K562 (cell line): ENCODE results near the gene KCNC3. TPM values are rescaled to one million over a fixed set of nuclear protein-coding genes. Genes with fewer than 3 reads are reported as not detected.

Experiments
- ATAC-seq: fragments of 200-7000 bp; cut with Tn5 transposase; 3 replicates; pipeline ENCODE4 v1.9.1; 2020; ENCODE audit warnings: moderate library complexity
- BruUV-seq: library from RNA; stranded (reverse); fragments of 400-500 nt; replicated peaks from 2 replicates; lab custom pipeline; 2021; lab: Mats Ljungman, UMichigan
- CTCF ChIA-PET: fragments of 300-600 bp; formaldehyde crosslinking; extraction: SDS; loops from one replicate; lab custom pipeline; 2021; ENCODE audit warnings: low intra/inter-chr PET ratio; lab: Yijun Ruan, JAX
- POLR2A ChIA-PET: fragments of 300-600, 350-650 bp; sonication (Branson Sonifier 250); formaldehyde crosslinking; extraction: SDS; loops from one replicate; lab custom pipeline; 2021; ENCODE audit warnings: antibody characterized with exemption, inconsistent platforms; lab: Yijun Ruan, JAX
- DNase-seq, 4 experiments: peaks; one replicate each; pipeline versions ENCODE4 v3.0.0 to v3.0.0-alpha.2; 2011 to 2018; ENCODE audit warnings: low spot score in 3 of 4, mixed read lengths in 3 of 4; ENCODE audit errors: extremely low read depth in 1 of 4
- FAIRE-seq: peaks from 2 replicates; lab custom pipeline; 2011; peaks lifted over from hg19 to GRCh38; lab: Jason Lieb, UNC
- H2AFZ ChIP-seq: 2 replicates; pipeline ENCODE4 v1.6.0; 2011; ENCODE audit warnings: low read depth, low read length, control low read depth, inconsistent platforms
- H3K27ac ChIP-seq: fragments of 200-600 bp; 3 replicates; pipeline ENCODE4 v1.8.0; 2011; ENCODE audit warnings: low read depth, mild to moderate bottlenecking, control low read depth, inconsistent platforms, low read length, moderate library complexity, mixed read lengths; ENCODE audit errors: extremely low read depth
- H3K27me3 ChIP-seq, 2 experiments: fragments of 300-600 bp in 1 of 2; 2 replicates in 1 of 2; 3 replicates in 1 of 2; pipeline versions ENCODE4 v1.6.0 to v1.8.0; 2011; ENCODE audit warnings: inconsistent platforms in 2 of 2, low read length in 2 of 2, mild to moderate bottlenecking in 1 of 2, mixed read lengths in 1 of 2, moderate library complexity in 1 of 2; ENCODE audit not compliant: control insufficient read depth in 2 of 2, insufficient read depth in 2 of 2
- H3K36me3 ChIP-seq: fragments of 300-600 bp; 3 replicates; pipeline ENCODE4 v1.8.0; 2011; ENCODE audit warnings: mild to moderate bottlenecking, low read length, inconsistent platforms; ENCODE audit not compliant: control insufficient read depth, insufficient read depth
- H3K4me1 ChIP-seq, 2 experiments: fragments of 200-600 bp in 1 of 2; replicated peaks in 1 of 2; 2 replicates in 1 of 2; 3 replicates in 1 of 2; pipeline versions ENCODE4 v1.5.1 to v1.8.0; 2011; ENCODE audit warnings: inconsistent platforms in 2 of 2, low read length in 2 of 2, mild to moderate bottlenecking in 1 of 2, mixed read lengths in 1 of 2, moderate library complexity in 1 of 2; ENCODE audit not compliant: control insufficient read depth in 2 of 2, insufficient read depth in 2 of 2
- H3K4me2 ChIP-seq: 2 replicates; pipeline ENCODE4 v1.6.1; 2011; ENCODE audit warnings: low read length, control low read depth, inconsistent platforms, mixed read lengths; ENCODE audit not compliant: insufficient read depth
- H3K4me3 ChIP-seq: fragments of 200-600 bp; sonication (generic), shearing (Covaris generic); 2 replicates; pipeline ENCODE4 v1.5.1; 2016; ENCODE audit warnings: control low read depth, inconsistent platforms
- H3K79me2 ChIP-seq: fragments of 200-600 bp; 3 replicates; pipeline ENCODE4 v1.8.0; 2011; ENCODE audit warnings: low read length, inconsistent platforms; ENCODE audit not compliant: control insufficient read depth, insufficient read depth
- H3K9ac ChIP-seq, 2 experiments: 2 replicates each; pipeline versions ENCODE4 v1.6.0 to v1.6.1; 2011; ENCODE audit warnings: low read depth in 2 of 2, low read length in 2 of 2, control low read depth in 1 of 2, inconsistent platforms in 1 of 2, mild to moderate bottlenecking in 1 of 2, mixed read lengths in 1 of 2; ENCODE audit not compliant: insufficient read depth in 1 of 2
- H3K9me1 ChIP-seq: one replicate; pipeline ENCODE4 v1.6.0; 2011; ENCODE audit warnings: inconsistent platforms, mild to moderate bottlenecking, low read length, moderate library complexity; ENCODE audit not compliant: control insufficient read depth, insufficient read depth
- H3K9me3 ChIP-seq: replicated peaks from 2 replicates; pipeline ENCODE4 v1.5.1; 2011; ENCODE audit warnings: low read depth, low read length, inconsistent platforms; ENCODE audit not compliant: control insufficient read depth, insufficient read depth
- H4K20me1 ChIP-seq: replicated peaks from 2 replicates; pipeline ENCODE4 v1.6.1; 2011; ENCODE audit warnings: low read length, inconsistent platforms, mixed read lengths; ENCODE audit not compliant: control insufficient read depth, insufficient read depth
- ARID1B ChIP-seq: fragments of 450-650 bp; IDR thresholded peaks from 2 replicates; pipeline ENCODE4 v1.6.1; 2016; ENCODE audit warnings: antibody characterized with exemption, mild to moderate bottlenecking, inconsistent platforms
- ATF6 ChIP-seq: sonication (generic); formaldehyde crosslinking; IDR thresholded peaks from 2 replicates; pipeline ENCODE4 v1.4.0; 2020; ENCODE audit warnings: mild to moderate bottlenecking, missing genetic modification reagents
- BRD9 ChIP-seq: fragments of 450-650 bp; IDR thresholded peaks from 2 replicates; pipeline ENCODE4 v1.6.1; 2018; ENCODE audit warnings: low read depth; ENCODE audit not compliant: partially characterized antibody
- C11orf30 ChIP-seq: fragments of 450-650 bp; IDR thresholded peaks from 2 replicates; pipeline ENCODE4 v1.6.1; 2016; ENCODE audit warnings: low read depth, mild to moderate bottlenecking
- EP400 ChIP-seq: fragments of 450-650 bp; IDR thresholded peaks from 2 replicates; pipeline ENCODE4 v1.6.1; 2017; ENCODE audit warnings: antibody characterized with exemption, mild to moderate bottlenecking, moderate library complexity
- ESRRA ChIP-seq: fragments of 450-650 bp; IDR thresholded peaks from 2 replicates; pipeline ENCODE4 v1.6.1; 2014; ENCODE audit warnings: low read depth, mild to moderate bottlenecking, moderate library complexity, borderline replicate concordance
- FOXJ3 ChIP-seq: sonication (generic); formaldehyde crosslinking; IDR thresholded peaks from 2 replicates; pipeline ENCODE4 v1.4.0; 2020; ENCODE audit warnings: mild to moderate bottlenecking, missing genetic modification reagents
- KAT7 ChIP-seq: sonication (generic); formaldehyde crosslinking; IDR thresholded peaks from 2 replicates; pipeline ENCODE4 v1.8.0; 2022; ENCODE audit warnings: missing genetic modification reagents, mild to moderate bottlenecking, borderline replicate concordance
- NFIX ChIP-seq: fragments of 250-450 bp; sonication (Bioruptor Pico); IDR thresholded peaks from 2 replicates; pipeline ENCODE4 v1.4.0; 2020; ENCODE audit warnings: low read depth, mild to moderate bottlenecking, moderate library complexity
- NFYB ChIP-seq: IDR thresholded peaks from 2 replicates; pipeline ENCODE4 v1.6.1; 2011; ENCODE audit warnings: mild to moderate bottlenecking, moderate library complexity; ENCODE audit not compliant: insufficient read length; ENCODE audit errors: extremely low read depth
- PURB ChIP-seq: sonication (generic); formaldehyde crosslinking; IDR thresholded peaks from 2 replicates; pipeline ENCODE4 v1.9.0; 2021; ENCODE audit warnings: low read depth, mild to moderate bottlenecking, missing genetic modification reagents
- RBFOX2 ChIP-seq: fragments of 200-400 bp; formaldehyde crosslinking; IDR thresholded peaks from 2 replicates; pipeline ENCODE4 v1.6.1; 2017; ENCODE audit warnings: low read depth, mild to moderate bottlenecking, low read length, moderate library complexity
- RFX1 ChIP-seq: fragments of 450-650 bp; IDR thresholded peaks from 2 replicates; pipeline ENCODE4 v1.6.1; 2016; ENCODE audit warnings: mild to moderate bottlenecking, moderate library complexity
- SMARCB1 ChIP-seq: IDR thresholded peaks from 2 replicates; pipeline ENCODE4 v1.6.1; 2011; ENCODE audit warnings: improper control_type of control experiment, low read depth; ENCODE audit not compliant: insufficient read length
- TRIM25 ChIP-seq: fragments of 450-650 bp; IDR thresholded peaks from 2 replicates; pipeline ENCODE4 v1.7.0; 2016; ENCODE audit warnings: borderline replicate concordance
- ZBTB34 ChIP-seq: fragments of 250-450 bp; sonication (Bioruptor Pico); IDR thresholded peaks from 2 replicates; pipeline ENCODE4 v1.8.0; 2021; ENCODE audit warnings: mild to moderate bottlenecking, moderate library complexity
- ZFX ChIP-seq: sonication (generic); formaldehyde crosslinking; IDR thresholded peaks from 2 replicates; pipeline ENCODE4 v1.8.0; 2022; ENCODE audit warnings: mild to moderate bottlenecking, missing genetic modification reagents, moderate library complexity
- ZNF354B ChIP-seq: fragments of 250-450 bp; sonication (Bioruptor Pico); IDR thresholded peaks from 2 replicates; pipeline ENCODE4 v1.4.0; 2020
- WGBS: fragments of 100-300 bp; shearing (Covaris generic); methylation state at CpG from one replicate; pipeline ENCODE4 v1.1.6; 2016; ENCODE audit warnings: low coverage, mixed read lengths; ENCODE audit not compliant: insufficient coverage; ENCODE audit errors: missing lambda C conversion rate; 5-methylcytosine and 5-hydroxymethylcytosine counted together
- in situ Hi-C: fragments of 300-500 bp; cut with MboI; formaldehyde crosslinking; loops from 4 replicates; pipeline ENCODE4 v1.15.0; 2018; ENCODE audit warnings: inconsistent platforms, mixed read lengths
- intact Hi-C: fragments of 100-400 bp; cut with micrococcal nuclease; formaldehyde crosslinking; loops from 2 replicates; pipeline ENCODE4 v1.14.2; 2022
- polyA plus RNA-seq, 8 experiments: library from polyadenylated mRNA; depleted of rRNA in 4 of 8; stranded (reverse) in 5 of 8; unstranded in 3 of 8; fragments of >200 nt; fragmentation: Nextera tagmentation in 2 of 8; fragmentation: Illumina TruSeq in 1 of 8; extraction: Ambion mirVana in 2 of 8; extraction: Trizol in 1 of 8; gene quantifications; 2 replicates each; pipeline versions ENCODE4 v1.2.1 to v1.2.3, GENCODE V29; 2011 to 2014; ENCODE audit warnings: inconsistent platforms in 1 of 8, missing spikeins in 1 of 8
- total RNA-seq, 7 experiments: library from RNA; depleted of rRNA in 6 of 7; stranded (reverse); fragments of >200 nt in 6 of 7; fragmentation: Illumina TruSeq in 2 of 7; extraction: Trizol in 2 of 7; gene quantifications; 2 replicates each; pipeline versions ENCODE4 v1.2.1 to v1.2.3, GENCODE V29; 2011 to 2021; ENCODE audit warnings: low replicate concordance in 1 of 7

The KCNC3 gene
- total and polyA plus RNA-seq, 9 of the 15 experiments (the other 6 are each of a cell fraction or from before 2014, with no cell fraction given) = 0.03 to 26.2 (median 2.0) TPM

- Histone ChIP-seq H3K9me3 (no peaks in the 10 kb centered on the region), H3K9ac (peak overlapping the region; percentile 27 to 35; a peak in 1 of 4 replicates), H3K9me1 (peaks cover 5% of the 10 kb centered on the region), H3K27ac (peak overlapping the region; percentile 65), H3K4me2 (peak overlapping the region; percentile 94), H3K4me3 (no peak overlapping the region), H2AFZ (peak overlapping the region; percentile 61; the same call in 1 of the 2 replicates), H3K4me1 (peaks cover 51 to 58% of the 10 kb centered on the region in 2 experiments), H3K27me3 (no peaks in the 10 kb centered on the region), H4K20me1 (no peaks in the 10 kb centered on the region), H3K79me2 (peaks cover 28% of the 10 kb centered on the region), H3K36me3 (no peaks in the 10 kb centered on the region; the same call in 2 of the 3 replicates)
- BruUV-seq = no TSS peak
- CTCF ChIA-PET = no interaction called here
- intact Hi-C loops (loop anchor here (5.0 kb wide), 1 partner anchor 296 kb away; no protein-coding TSS in a partner anchor), in situ Hi-C loops (no loop called here)
- DNase-seq (peak; percentile 83 to 90 (median 86)), ATAC-seq (peak; percentile 81), FAIRE-seq (peak; percentile 85)
- POLR2A ChIA-PET = interaction anchor here (0.6 to 3.6 kb wide), 12 partner anchors 10 to 1360 kb away, joined by 3 to 29 read pairs (median 3); partner anchors contain the start of genes NR1H2, POLD1 and SPIB
- WGBS = 20% methylated on average over 5 of the region's 7 CpGs
- TF ChIP-seq ZBTB34 (CRISPR knock-in tag) = no peak
- TF ChIP-seq ZNF354B (CRISPR knock-in tag) = no peak
- TF ChIP-seq RFX1 = no peak
- TF ChIP-seq EP400 = no peak
- TF ChIP-seq C11orf30 = no peak
- no peak for TF ChIP-seq RBFOX2
- no peak for TF ChIP-seq FOXJ3 (CRISPR knock-in tag)
- no peak for TF ChIP-seq NFYB
- TF ChIP-seq KAT7 = no peak
- no peak for TF ChIP-seq BRD9
- no peak for TF ChIP-seq NFIX (CRISPR knock-in tag)
- TF ChIP-seq TRIM25 = no peak
- TF ChIP-seq SMARCB1 = no peak
- TF ChIP-seq PURB (CRISPR knock-in tag) = no peak
- no peak for TF ChIP-seq ATF6 (CRISPR knock-in tag)
- peak; percentile 77 for TF ChIP-seq ARID1B
- TF ChIP-seq ZFX (CRISPR knock-in tag) = no peak
- peak; percentile 87 for TF ChIP-seq ESRRA
Measured at GRCh38 chr19:50361290-50362029, 32.3 kb upstream of the KCNC3 start.
